ENCODE results near the gene CPA5. TPM values are rescaled to one million over a fixed set of nuclear protein-coding genes. Genes with fewer than 3 reads are reported as not detected.
A peak's percentile ranks its signal among the peaks of the same experiment; 100 is the strongest.
"Not testable (repeated sequence)": the region's sequence is repeated elsewhere in the genome, so short reads cannot be mapped to it uniquely, and the experiment has no call there.

CPA5 gene
- total RNA-seq, 2 donors from 2014 or later, result not detected

DNA sequence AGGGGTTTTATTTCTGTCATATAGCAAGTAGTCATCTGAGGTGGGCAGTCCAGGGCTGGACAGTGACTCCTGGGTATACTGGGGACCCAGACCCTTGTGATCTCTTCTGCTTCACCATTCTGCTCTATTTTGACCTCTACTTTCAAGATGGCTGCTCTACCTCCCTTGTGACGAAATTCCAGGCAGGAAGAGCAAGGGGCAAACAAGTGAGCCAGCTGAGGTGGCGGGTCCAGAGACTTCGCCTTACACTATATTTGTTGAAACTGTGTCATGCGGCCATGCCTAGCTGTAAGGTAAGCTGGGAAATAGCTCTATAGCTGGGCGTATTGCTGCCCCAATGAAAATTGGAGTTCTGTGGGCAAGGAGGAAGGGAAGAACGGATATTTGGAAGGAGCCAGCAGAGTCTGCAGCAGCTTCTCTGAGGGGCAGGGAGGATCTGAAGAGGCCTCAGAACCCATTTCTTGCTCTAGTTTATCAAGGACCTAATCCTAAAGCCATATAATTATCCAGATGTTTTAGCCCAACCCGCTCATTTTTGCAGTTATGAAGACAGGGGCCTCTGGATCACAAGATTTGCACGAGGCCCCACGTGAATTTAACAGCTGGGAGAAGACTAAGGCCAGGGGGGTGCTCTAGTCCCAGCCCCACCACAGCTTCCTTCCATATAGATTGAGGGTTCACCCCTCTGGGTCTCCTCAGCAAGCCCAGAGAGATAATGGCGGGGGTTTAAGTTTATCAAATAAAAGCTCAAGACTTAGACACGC lies 28.0 kb downstream of the CPA5 start:
- Histone ChIP-seq H3K4me3 (no peak overlapping the region), H3K36me3 (replicated peaks in 1 of 2; ENCODE audit: insufficient read depth in 1 of 2, low read depth in 2 of 2) (no peaks in the 10 kb centered on the region), H3K9me3 (no peaks in the 10 kb centered on the region), H3K27ac (peak overlapping the region; percentile 79 to 98 (median 95)), H3K27me3 (no peaks in the 10 kb centered on the region), H3K4me1 (peaks cover 75% of the 10 kb centered on the region)
- ATAC-seq (no peak), DNase-seq (no peak)
- intact Hi-C loops (cut with DNase I), result no loop called here
- WGBS, 2 donors, result 60 to 78% methylated on average over 10 to 11 of the region's 11 CpGs
- TF ChIP-seq, protein P1, sequence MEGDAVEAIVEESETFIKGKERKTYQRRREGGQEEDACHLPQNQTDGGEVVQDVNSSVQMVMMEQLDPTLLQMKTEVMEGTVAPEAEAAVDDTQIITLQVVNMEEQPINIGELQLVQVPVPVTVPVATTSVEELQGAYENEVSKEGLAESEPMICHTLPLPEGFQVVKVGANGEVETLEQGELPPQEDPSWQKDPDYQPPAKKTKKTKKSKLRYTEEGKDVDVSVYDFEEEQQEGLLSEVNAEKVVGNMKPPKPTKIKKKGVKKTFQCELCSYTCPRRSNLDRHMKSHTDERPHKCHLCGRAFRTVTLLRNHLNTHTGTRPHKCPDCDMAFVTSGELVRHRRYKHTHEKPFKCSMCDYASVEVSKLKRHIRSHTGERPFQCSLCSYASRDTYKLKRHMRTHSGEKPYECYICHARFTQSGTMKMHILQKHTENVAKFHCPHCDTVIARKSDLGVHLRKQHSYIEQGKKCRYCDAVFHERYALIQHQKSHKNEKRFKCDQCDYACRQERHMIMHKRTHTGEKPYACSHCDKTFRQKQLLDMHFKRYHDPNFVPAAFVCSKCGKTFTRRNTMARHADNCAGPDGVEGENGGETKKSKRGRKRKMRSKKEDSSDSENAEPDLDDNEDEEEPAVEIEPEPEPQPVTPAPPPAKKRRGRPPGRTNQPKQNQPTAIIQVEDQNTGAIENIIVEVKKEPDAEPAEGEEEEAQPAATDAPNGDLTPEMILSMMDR (IDR thresholded peaks at IDR 0.05), result no peak
- TF ChIP-seq POLR2A (IDR thresholded peaks at IDR 0.05), result no peak

DNA sequence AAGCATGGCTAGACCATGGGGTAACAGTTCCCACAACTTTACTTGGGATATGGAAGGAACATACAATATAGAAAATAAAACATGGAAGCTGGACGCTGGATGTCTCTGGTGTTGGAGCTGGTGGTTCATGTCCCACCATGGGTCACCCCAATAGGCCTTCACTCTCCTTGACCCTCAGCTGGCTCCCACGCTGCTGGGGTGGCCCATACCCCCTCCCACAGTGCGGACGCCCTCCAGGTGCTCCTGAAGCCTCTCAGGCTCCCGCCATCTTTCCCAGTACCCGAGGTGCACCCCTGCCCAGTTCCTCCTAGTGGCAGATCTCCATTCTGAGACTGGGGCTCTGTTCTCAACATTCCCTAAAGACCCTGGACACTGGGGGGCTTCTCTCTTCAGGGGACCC lies 29.9 kb downstream of the CPA5 start:
- ATAC-seq (no peak), DNase-seq (peak in 1 of 4 donors; percentile 32)
- Histone ChIP-seq H3K4me3 (no peak overlapping the region), H3K36me3 (replicated peaks in 1 of 2; ENCODE audit: insufficient read depth in 1 of 2, low read depth in 2 of 2) (no peaks in the 10 kb centered on the region), H3K4me1 (peaks cover 81% of the 10 kb centered on the region), H3K27me3 (no peaks in the 10 kb centered on the region), H3K27ac (peak overlapping the region; percentile 92 to 98 (median 96)), H3K9me3 (no peaks in the 10 kb centered on the region)
- WGBS, 2 donors, result 71 to 87% methylated on average over 6 of the region's 6 CpGs
- intact Hi-C loops (cut with DNase I), result no loop called here
- TF ChIP-seq, protein P1 (IDR thresholded peaks at IDR 0.05), result no peak

DNA sequence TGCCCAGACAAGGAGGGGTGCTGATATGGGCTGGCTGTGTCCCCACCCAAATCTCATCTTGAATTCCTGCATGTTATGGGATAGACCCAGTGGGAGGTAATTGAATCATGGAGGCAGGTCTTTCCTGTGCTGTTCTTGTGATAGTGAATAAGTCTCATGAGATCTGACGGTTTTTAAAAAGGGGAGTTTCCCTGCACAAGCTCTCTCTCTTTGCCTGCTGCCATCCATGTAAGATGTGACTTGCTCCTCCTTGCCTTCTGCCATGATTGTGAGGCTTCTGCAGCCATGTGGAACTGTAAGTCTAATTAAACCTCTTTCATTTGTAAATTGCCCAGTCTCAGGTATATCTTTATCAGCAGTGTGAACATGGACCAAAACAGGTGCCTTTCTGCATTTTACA lies 31.8 kb downstream of the CPA5 start:
- H3K36me3 ChIP-seq (replicated peaks in 1 of 2; ENCODE audit: insufficient read depth in 1 of 2, low read depth in 2 of 2); ATAC-seq; H3K4me3 ChIP-seq; H3K27me3 ChIP-seq; H3K9me3 ChIP-seq; intact Hi-C loops (cut with DNase I); DNase-seq: not testable (repeated sequence)
- peak overlapping the region in 3 of 4 donors; percentile 19 to 99 (median 98) for H3K27ac ChIP-seq
- peaks cover 81% of the 10 kb centered on the region for H3K4me1 ChIP-seq
- WGBS, 2 donors, result 50 to 100% methylated on average over 1 of the region's 1 CpG

DNA sequence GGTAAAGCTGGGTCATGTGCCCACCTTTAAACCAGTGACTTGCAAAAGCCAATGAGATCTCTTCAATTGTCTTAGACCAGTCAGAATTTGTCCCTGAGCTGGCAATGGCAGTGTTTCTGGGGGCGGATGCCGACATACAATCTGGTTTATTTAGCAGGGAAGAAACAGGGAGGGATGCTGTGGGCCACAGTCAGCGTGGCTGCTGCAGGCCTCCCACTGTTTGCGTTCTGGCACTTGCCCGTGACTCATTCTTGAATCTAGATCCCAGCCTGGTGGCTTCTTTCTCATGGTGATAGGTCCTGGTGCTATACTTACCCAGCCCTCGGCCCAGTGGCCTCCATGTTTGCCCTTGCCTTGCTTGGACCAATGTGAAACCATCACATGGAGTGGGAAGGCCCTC lies 32.6 kb downstream of the CPA5 start:
- DNase-seq (peak in 3 of 4 donors; percentile 66 to 82 (median 66)), ATAC-seq (no peak)
- peak overlapping the region; percentile 38 to 99 (median 97) for H3K27ac ChIP-seq
- TF ChIP-seq POLR2A (IDR thresholded peaks at IDR 0.05), result peak in 1 of 3 donors; percentile 14
- TF ChIP-seq, protein P1 (IDR thresholded peaks at IDR 0.05), result no peak
- 35 to 41% methylated on average over 6 of the region's 6 CpGs for WGBS, 2 donors
- intact Hi-C loops (cut with DNase I), result no loop called here
- no peaks in the 10 kb centered on the region for H3K27me3 ChIP-seq
- H3K9me3 ChIP-seq, result no peaks in the 10 kb centered on the region
- H3K36me3 ChIP-seq (replicated peaks in 1 of 2; ENCODE audit: insufficient read depth in 1 of 2, low read depth in 2 of 2), result no peaks in the 10 kb centered on the region
- H3K4me3 ChIP-seq, result no peak overlapping the region
- H3K4me1 ChIP-seq, result peaks cover 80% of the 10 kb centered on the region

GRCh38 chr7:130379019-130379418 lies 34.4 kb downstream of the CPA5 start:
- Histone ChIP-seq H3K36me3 (replicated peaks in 1 of 2; ENCODE audit: insufficient read depth in 1 of 2, low read depth in 2 of 2) (no peaks in the 10 kb centered on the region), H3K9me3 (no peaks in the 10 kb centered on the region), H3K27ac (peak overlapping the region; percentile 96 to 99 (median 98)), H3K4me1 (peaks cover 80% of the 10 kb centered on the region), H3K4me3 (no peak overlapping the region), H3K27me3 (no peaks in the 10 kb centered on the region)
- DNase-seq, result peak in 2 of 4 donors; percentile 17 to 30
- no peak for ATAC-seq
- TF ChIP-seq, protein P1 (IDR thresholded peaks at IDR 0.05), result no peak
- TF ChIP-seq POLR2A (IDR thresholded peaks at IDR 0.05), result no peak
- intact Hi-C loops (cut with DNase I), result no loop called here
- 46 to 53% methylated on average over 7 of the region's 7 CpGs for WGBS, 2 donors

Data from body of pancreas (tissue), 4 donors.